GOT3 (cell line): Measurements from ENCODE around the gene APPBP2.
"Not testable (repeated sequence)": the region's sequence is repeated elsewhere in the genome, so short reads cannot be mapped to it uniquely, and the experiment has no call there.

ENCODE experiments used
- DNase-seq: peaks from one replicate; lab custom pipeline; 2025; ENCODE audit warnings: mixed read lengths; lab: John Stamatoyannopoulos, UW

APPBP2 gene

DNA sequence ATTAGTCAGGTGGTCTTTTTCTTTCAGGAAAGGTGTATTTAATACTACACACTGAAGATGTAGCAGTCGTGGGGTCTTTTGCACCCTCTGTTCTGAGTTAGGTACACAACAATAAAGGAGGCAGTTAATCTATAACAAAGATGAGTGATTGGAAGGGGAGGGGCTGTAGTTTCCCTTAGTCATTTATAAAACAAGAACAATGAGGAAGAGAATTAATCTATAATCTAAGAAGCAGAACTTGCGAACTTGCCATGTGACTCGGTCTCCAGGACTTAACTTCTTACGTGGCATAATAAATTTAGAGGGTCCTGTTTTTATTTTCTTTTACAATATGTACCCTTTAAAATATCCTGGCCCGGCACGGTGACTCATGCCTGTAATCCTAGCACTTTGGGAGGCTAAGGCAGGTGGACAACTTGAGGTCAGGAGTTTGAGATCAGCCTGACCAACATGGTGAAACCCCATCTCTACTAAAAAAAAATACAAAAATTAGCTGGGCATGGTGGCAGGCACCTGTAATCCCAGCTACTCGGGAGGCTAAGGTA, 8.6 kb upstream of the APPBP2 start:
- DNase-seq = no peak

DNA sequence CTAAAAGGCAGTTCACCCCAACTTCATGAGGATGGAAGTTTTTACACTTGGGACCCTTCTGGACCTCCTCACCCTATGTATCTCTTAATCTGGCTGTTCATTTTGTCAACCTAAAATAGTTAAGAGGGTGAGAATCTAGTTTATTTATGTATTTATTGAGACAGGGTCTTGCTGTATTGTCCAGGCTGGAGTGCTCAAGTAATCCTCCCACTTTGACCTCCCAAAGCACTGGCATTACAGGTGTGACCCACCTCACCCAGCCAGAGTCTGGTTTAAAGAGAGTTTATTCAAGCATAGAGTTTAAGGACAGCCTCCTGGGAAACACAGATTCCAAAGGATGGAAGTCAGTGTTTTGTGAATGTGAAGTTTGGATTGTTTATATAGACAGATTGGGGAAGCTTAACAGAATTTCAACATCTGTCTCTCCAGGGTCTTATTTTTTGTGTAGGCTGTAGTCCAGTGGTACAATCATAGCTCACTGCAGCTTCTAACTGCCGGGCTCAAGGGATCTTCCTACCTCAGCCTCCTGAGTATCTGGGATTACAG, 8.0 kb upstream of the APPBP2 start:
- DNase-seq = no peak

DNA sequence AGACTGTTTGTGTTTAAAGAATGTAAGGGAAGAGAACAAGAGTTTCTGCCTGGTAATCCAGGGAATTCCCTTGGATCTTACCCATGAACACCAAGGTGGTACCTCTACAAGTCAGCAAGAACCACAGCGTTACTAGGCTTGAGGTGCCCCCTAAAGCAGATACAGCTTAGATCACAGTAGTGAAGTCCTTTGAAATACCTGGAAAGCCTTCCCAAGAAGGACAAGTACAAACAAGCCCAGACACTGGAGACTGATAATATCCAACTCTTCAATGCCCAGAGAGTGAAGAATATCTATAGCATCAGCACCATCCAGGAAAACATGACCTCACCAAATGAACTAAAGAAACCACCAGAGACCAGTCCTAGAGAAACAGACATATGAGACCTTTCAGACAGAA, 3.8 kb upstream of the APPBP2 start:
- DNase-seq = no peak

DNA sequence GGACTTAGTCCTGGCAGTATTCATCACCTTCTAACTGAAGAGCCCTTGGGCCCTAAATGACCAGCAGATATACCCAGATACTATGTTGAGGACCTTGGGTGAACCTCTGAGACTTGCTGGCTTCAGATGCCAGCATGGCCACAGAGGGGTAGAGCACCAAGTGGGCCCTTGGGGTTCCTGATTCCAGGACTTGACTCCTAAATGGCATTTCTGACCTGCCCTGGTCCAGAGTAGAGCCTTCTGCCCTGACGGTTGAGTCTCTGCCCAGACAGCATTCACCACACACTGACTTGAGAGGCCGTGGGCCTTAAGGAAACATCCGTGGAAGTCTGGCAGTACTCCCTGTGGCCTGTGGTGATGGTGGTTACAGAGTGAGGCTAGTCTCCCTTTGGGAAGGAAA, 2.8 kb upstream of the APPBP2 start:
- DNase-seq = no peak

DNA sequence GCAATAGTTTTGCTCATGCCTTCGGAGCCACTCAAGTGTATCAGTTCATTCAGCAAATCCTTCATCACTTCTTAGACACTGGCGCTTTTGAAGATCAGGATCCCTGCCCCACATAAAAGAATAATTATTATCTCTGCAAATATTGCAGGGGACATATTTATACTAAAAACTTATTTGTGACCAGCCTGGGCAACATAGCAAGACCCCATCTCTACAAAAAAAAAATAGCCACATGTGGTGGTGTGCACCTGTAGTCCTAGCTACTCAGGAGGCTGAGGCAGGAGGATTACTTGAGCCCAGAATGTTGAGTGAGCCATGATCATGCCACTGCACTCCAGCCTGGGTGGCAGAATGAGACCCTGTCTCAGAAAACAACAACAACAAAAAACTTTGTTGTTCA, 1.7 kb upstream of the APPBP2 start:
- no peak for DNase-seq

DNA sequence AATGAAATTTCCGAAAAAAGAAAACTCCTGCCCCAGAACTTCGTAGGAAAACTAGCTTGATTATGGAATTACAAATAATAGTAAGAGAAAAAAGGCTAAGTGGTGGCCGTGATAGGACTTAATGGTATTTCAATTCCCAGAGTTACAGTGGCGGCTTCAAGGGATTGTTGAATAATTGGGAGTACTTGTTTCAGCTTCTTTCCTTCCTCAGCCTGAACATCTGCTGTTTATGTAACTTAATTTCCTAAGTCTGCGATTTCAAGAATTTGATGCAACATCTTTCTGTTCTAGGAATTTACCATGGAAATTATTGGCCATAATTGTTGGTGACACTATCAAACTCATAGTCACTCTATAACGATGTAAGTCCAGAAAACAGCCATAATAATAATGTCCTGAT, 684 bp upstream of the APPBP2 start:
- no peak for DNase-seq

DNA sequence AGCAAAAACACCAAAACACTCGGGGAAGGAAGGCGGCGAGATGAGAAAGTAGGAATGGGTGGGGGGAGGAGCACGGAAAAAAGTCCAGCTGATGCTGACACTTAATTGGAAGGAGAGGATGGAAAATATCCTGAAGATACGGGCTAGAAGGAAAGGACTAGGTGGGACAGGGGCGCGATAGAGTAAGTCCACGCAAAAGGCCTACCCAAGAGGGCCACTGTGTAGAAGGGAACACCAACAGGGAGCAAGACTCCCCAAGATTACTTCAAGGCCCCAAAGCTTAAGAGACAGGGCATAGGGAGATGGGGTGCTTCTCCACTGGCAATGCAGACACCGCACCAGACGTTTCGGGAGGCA, 736 bp downstream of the APPBP2 start:
- DNase-seq = no peak

DNA sequence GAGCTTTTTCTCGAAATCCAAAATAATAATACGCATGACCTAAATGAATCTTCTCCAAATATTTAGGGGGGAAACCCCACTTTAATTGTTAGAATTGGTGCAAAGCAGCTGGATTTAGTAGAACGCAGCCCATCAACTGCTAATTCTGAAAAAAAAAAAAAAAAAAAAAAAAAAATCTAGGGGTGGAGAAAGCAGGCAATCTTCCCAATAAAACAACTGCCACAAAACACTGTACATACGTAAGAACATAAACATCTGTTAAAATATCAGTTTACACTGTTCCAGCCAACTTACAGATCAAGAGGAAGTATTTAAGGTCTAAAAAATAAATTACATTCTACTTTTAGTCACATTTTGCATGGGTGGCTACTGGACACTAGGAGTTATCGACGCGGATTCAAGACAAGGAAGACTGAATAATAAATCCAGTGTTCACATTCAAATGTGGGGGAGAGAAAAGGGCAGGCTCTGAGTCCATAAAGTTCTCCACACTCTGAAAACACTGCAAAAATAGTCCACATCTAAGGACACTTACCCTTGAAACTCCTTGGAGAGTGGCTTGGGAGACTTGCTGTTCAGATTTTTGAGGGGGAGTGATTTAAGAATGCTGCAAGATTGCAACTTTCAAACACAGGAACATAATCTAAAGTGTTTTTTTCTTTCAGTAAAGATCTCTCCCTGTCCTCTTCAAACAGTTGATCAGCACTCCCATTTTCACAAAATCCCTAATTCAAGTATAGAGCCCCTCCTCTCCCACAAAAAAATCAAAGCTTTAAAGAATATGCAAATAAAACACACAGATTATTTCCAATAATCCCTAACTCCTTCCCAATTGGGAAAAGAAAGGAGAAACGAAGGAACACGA, 1.3 kb downstream of the APPBP2 start:
- no peak for DNase-seq

DNA sequence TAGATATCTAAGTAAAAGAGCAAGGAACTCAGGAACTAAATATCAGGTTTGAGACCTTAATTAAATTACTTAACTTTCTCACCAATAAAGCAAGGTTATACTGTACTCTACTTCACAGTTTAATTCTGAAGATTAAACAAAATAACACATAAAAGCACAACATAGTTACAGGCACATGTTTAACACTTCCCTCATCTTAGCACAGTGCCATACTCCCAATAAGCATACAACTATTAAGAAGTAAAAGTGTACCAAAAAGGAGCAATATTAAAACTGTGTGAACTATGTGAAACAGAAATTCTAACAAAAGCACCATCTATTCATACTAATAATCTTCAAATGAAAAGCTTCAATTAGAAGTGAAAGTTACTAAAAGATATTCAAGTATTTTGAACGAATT, 2.2 kb downstream of the APPBP2 start:
- no peak for DNase-seq

DNA sequence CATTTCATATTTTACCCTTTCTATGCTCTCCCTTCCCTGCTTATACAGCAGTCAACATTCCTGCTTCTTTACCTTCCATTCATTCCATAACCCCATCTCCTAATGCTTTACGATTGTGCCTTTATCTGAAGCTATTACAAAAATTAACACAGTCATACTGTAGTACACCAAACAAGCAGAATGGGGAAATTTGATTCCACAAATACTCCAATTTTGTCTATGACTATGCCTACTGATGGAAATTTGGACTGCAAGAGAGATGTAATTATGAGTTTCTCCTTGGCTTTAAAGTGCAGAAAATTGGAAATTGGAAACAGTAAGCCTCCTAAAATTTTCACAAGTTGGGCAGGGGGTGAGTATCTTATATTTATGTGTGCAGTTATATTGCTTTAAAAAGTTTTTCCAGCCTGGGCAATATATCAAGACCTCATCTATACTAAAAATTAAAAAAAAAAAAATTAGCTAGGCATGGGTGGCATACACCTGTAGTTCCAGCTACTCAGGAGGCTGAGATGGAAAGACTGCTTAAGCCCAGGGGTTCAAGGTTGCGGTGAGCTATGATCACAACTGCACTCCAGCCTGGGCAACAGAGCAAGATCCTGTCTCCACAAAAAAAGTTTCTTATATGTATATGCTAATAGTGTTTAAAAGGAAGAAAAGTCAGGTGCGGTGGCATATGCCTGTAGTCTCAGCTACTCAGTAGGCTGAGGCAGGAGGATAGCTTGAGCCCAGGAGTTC, 3.0 kb downstream of the APPBP2 start:
- DNase-seq = no peak

DNA sequence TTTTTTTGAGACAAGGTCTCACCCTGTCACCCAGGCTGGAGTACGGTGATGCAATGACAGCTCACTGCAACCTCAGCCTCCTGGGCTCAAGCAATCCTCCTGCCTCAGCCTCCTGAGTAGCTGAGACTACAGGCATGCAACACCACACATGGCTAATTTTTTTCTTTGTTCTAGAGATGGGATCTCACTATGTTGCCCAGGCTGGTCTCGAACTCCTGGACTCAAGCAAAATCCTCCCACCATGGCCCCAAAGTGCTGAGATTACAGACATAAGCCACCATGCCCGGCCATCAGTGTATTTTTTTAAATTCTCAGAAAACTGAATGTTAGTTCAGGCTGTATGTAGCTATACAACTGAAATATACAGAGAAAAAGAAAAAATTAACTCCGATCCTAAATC, 6.2 kb downstream of the APPBP2 start:
- no peak for DNase-seq

DNA sequence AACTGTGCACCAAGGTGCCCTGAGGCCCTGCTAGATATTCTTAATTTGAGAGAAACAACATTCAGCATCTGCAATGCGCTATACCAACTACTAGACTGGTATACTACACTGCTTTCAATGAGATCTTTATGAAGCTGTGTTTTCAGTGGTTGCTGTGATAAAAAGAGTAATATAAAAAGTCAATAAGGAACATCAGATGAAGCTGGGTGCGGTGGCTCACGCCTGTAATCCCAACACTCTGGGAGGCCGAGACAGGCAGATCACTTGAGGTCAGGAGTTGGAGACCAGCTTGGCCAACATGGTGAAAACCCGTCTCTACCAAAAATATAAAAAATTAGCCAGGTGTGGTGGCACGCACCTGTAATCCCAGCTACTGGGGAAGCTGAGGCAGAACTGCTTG, 10.4 kb downstream of the APPBP2 start:
- not testable (repeated sequence) for DNase-seq

DNA sequence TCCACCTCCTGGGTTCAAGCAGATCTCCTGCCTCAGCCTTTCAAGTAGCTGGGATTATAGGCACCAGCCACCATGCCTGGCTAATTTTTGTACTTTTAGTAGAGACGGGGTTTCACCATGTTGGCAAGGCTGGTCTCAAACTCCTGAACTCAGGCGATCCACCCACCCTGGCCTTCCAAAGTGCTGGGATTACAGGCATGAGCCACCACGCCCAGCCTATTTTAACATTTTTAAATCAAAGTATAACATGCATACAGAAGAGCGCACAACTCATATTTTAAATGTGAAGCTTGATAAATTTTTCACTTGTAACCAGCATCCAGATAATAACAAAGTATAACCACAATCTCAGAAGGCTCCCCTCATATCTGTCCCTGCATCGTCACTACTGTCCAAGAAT, 10.8 kb downstream of the APPBP2 start:
- not testable (repeated sequence) for DNase-seq

DNA sequence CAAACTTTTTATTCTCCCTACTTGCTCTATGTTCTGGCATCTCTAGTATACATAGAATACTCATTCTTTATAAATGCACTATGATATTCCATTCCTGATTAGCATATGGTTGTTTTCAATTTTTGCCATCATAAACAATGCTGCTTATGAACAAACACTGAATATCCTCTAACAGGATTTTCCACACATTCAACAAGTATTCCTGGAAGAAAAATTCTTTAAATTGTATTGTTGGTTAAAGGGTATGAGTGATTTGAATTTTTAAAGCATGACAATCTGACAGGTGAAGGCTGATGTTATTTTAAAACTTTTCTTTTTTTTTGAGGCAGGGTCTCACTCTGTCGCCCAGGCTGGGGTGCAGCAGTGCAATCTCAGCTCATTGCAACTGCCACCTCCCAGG, 11.5 kb downstream of the APPBP2 start:
- DNase-seq = no peak

DNA sequence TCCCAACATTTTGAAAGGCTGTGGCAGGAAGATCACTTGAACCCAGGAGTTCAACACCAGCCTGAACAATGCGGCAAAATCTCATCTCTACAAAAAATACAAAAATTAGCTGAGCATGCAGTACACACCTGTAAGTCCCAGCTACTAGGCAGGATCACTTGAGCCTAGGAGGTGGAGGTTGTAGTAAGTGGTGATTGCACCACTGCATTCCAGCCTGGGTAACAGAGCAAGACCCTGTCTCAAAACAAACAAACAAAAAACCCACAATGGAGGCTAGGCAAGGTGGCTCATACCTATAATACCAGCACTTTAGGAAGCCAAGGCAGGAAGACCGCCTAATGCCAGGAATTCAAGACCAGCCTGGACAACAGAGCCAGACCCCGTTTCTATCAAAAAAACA, 12.0 kb downstream of the APPBP2 start:
- no peak for DNase-seq

DNA sequence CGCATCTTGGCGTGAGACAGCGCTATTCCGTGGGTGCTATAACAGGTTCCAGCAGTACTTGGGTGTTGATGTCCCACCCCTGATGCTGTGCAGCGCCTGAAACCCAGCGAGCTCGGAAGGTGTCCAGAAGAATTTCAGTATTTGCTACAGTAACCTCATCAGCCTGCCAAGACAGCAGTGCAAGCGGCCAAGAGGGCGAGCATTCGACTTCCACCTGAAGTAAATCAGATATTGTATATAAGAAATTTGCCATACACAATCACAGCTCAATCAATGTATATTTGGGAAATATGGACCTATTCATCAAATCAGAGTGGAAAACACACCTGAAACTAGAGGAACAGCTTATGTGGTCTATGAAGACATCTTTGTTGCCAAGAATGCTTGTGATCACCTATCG, 13.0 kb downstream of the APPBP2 start:
- DNase-seq = no peak

DNA sequence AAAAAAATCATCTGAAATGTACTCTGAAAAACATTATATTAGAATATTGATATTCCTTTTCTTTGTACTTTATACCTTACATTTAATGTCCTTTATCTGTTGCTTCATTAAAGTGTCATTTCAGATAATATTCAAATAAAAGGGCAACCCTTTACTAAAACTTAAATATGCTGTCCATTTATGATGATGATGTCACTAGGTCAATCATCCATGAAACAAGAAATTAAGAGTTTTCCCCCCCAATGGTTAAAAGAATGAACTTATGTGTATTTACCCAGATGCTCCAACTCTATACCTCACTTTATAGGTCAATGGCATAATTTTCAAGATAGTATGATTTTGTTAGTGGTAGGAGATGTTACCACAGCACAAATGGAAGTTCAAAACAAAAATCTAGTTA, 15.3 kb downstream of the APPBP2 start:
- DNase-seq = no peak

DNA sequence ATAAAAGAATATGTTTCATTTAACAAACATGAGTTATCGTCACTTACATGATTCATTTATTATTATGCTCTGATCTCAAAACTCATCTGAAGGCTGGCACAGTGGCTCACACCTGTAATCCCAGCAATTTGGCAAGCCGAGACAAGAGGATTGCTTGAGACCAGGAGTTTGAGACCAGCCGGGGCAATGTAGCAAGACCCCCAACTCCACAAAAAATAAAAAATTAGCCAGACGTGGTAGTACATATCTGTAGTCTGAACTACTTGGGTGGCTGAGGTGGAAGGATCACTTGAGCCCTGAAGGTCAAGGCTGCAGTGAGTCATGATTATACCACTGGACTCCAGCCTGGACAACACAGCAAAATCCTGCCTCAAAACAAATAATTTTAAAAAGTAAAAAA, 16.0 kb downstream of the APPBP2 start:
- no peak for DNase-seq

DNA sequence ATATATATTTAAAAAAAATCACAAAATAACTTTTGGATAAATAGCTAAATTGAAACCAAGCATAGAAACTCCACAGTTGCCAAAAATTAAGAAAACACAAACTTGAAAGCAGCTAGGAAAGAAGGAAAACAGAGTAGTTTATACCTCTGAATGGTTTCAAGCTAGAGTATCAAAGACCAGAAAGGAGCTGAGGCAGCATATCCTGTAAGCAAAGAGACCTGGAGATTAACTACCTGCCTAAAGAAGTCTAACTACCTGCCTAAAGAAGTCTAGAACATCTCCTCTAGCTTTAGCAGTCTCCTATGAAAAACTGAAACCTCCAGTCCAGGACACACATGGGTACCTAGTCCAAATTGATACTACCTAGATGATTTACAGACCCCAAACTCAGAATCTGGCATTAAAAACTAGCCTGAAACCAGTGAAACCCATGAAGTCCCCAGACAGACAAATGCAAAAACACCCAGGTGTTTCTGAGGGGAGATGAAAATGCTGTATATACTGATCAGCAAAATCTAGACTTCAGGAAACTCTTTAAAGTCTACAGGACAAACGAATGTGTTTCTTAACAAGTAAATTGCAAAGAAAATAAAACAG, 17.6 kb downstream of the APPBP2 start:
- no peak for DNase-seq

DNA sequence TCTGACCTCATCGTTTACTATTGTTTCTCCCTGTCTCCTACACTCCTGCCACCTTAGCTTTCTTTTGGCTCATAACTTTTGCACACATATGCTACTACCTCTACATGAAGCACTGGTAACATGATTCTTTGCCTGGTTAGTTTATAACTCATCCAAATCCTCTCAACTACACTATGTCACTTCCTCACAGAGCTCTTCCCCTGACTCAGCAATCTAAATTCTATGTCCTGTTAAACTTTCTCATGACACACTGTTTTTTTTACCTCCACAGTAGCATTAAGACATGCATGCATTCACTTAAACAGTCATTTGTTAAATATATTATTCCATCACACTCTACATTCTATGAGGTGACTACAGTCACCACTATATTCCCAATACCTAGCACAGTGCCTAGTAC, 19.7 kb downstream of the APPBP2 start:
- DNase-seq = no peak

DNA sequence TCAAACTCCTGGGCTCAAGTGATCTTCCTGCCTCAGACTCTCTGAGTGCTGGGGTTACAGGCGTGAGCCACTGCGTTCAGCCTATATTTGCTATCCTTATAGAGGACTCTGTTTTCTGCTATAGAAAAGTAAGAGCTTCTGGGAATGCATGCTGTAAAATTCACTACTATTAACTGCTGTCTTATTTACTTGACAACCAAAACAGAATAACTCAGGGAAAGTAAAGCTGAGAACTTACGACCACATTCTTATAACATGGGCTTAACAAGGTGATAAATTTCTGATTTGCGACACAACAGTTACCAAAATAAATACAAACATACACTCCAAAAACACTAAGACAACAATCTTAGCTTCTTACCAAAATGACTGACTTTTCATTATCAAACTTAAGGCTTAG, 23.9 kb downstream of the APPBP2 start:
- DNase-seq = no peak

DNA sequence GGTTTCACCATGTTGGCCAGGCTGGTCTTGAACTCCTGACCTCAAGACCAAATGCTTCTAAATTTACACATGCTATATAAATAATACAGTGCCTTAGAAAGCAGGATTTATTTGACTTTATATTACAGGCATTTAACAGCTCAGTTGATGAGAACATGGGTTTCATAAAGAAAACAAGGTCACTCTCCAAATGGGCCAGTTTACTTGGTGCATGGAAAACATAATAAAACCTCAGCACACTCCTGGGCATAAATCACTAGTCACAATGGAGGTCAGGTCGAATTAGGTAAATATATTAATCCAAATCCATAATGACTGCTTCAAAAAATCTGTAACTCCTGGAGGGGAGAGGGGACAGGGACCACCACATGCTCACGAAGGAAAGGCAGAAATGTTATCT, 24.5 kb downstream of the APPBP2 start:
- no peak for DNase-seq

DNA sequence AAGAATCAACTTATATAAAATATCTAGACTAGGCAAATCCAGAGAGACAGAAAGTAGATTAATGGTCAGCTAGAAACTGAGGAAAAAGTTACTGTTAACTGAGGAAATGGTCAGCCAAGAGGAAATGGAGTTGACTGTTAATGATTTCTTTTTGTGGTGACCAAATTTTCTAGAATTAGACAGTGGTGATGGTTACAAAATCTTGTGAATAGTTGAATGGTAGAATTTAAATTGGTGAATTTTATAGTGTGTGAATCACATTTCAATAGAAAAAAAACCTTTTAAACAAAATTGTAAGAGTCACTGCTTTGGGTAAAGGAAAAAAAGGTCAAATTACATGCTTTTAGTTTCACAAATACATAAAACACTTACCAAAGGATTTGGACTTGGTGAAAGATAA, 30.0 kb downstream of the APPBP2 start:
- DNase-seq = no peak
